ENCODE results near the gene SLC17A9. TPM values are rescaled to one million over a fixed set of nuclear protein-coding genes. Genes with fewer than 3 reads are reported as not detected.
A peak's percentile ranks its signal among the peaks of the same experiment; 100 is the strongest.

SLC17A9 gene
- total and polyA plus RNA-seq, 7 donors, result 0.32 to 1.0 (median 0.88) TPM

GRCh38 chr20:62925420-62926228, 26.9 kb upstream of the SLC17A9 start:
- DNase-seq (peak; percentile 41 to 69), ATAC-seq (peak in 2 of 4 donors; percentile 11 to 30)
- Histone ChIP-seq H3K4me1 (peaks cover 70% of the 10 kb centered on the region), H3K36me3 (ENCODE audit: insufficient read depth in 1 of 2, low read depth in 1 of 2) (no peaks in the 10 kb centered on the region), H3K27me3 (ENCODE audit: insufficient read depth in 3 of 3, low read length in 2 of 3) (no peaks in the 10 kb centered on the region), H3K4me3 (peak overlapping the region; percentile 99), H3K27ac (peak overlapping the region; percentile 97), H3K9me3 (no peaks in the 10 kb centered on the region)
- TF ChIP-seq CTCF (IDR thresholded peaks at IDR 0.05), result no peak
- intact Hi-C loops (cut with DNase I), result loop anchor here in 1 of 2 donors (2.0 kb wide), 1 partner anchor 25 kb away; no protein-coding TSS in a partner anchor
- 0 to 1% (median 0%) methylated on average over 45 to 63 of the region's 63 CpGs for WGBS, 3 donors

GRCh38 chr20:62926229-62927127, 26.0 kb upstream of the SLC17A9 start, which contains the start of gene DIDO1:
DIDO1 (minus strand) TSS chr20:62926505.
- Histone ChIP-seq H3K27me3 (ENCODE audit: insufficient read depth in 3 of 3, low read length in 2 of 3) (no peaks in the 10 kb centered on the region), H3K4me1 (peaks cover 66% of the 10 kb centered on the region), H3K4me3 (peak within 1 kb of the TSS; percentile 99), H3K27ac (peak within 1 kb of the TSS; percentile 97), H3K36me3 (ENCODE audit: insufficient read depth in 1 of 2, low read depth in 1 of 2) (no peaks in the 10 kb centered on the region), H3K9me3 (no peaks in the 10 kb centered on the region)
- DNase-seq (peak; percentile 89 to 93), ATAC-seq (peak; percentile 87 to 91 (median 89))
- TF ChIP-seq CTCF (IDR thresholded peaks at IDR 0.05), result peak; percentile 82
- intact Hi-C loops (cut with DNase I), result no loop called here
- 1 to 3% (median 2%) methylated on average over 57 to 92 of the region's 92 CpGs for WGBS, 3 donors

GRCh38 chr20:62927128-62927705, 25.3 kb upstream of the SLC17A9 start:
- H3K9me3 ChIP-seq, result no peaks in the 10 kb centered on the region
- no peak for ATAC-seq
- H3K27ac ChIP-seq, result peak overlapping the region; percentile 97
- H3K4me1 ChIP-seq, result peaks cover 69% of the 10 kb centered on the region
- H3K27me3 ChIP-seq (ENCODE audit: insufficient read depth in 3 of 3, low read length in 2 of 3), result no peaks in the 10 kb centered on the region
- intact Hi-C loops (cut with DNase I), result no loop called here
- WGBS, 3 donors, result 63 to 70% (median 69%) methylated on average over 12 of the region's 12 CpGs
- H3K4me3 ChIP-seq, result peak overlapping the region; percentile 99
- no peak for DNase-seq
- TF ChIP-seq CTCF (IDR thresholded peaks at IDR 0.05), result no peak
- no peaks in the 10 kb centered on the region for H3K36me3 ChIP-seq (ENCODE audit: insufficient read depth in 1 of 2, low read depth in 1 of 2)

GRCh38 chr20:62928246-62928939, 24.1 kb upstream of the SLC17A9 start:
- intact Hi-C loops (cut with DNase I), result no loop called here
- Histone ChIP-seq H3K36me3 (ENCODE audit: insufficient read depth in 1 of 2, low read depth in 1 of 2) (peaks cover 0 to 9% of the 10 kb centered on the region in 2 donors), H3K4me3 (peak overlapping the region; percentile 61), H3K27me3 (ENCODE audit: insufficient read depth in 3 of 3, low read length in 2 of 3) (no peaks in the 10 kb centered on the region), H3K9me3 (no peaks in the 10 kb centered on the region), H3K4me1 (peaks cover 60% of the 10 kb centered on the region), H3K27ac (peak overlapping the region; percentile 73)
- TF ChIP-seq CTCF (IDR thresholded peaks at IDR 0.05), result no peak
- DNase-seq (no peak), ATAC-seq (no peak)
- 61 to 65% (median 64%) methylated on average over 14 of the region's 14 CpGs for WGBS, 3 donors

All from psoas muscle (tissue), 8 donors.